ENCODE data around the gene C4orf50.

DNA sequence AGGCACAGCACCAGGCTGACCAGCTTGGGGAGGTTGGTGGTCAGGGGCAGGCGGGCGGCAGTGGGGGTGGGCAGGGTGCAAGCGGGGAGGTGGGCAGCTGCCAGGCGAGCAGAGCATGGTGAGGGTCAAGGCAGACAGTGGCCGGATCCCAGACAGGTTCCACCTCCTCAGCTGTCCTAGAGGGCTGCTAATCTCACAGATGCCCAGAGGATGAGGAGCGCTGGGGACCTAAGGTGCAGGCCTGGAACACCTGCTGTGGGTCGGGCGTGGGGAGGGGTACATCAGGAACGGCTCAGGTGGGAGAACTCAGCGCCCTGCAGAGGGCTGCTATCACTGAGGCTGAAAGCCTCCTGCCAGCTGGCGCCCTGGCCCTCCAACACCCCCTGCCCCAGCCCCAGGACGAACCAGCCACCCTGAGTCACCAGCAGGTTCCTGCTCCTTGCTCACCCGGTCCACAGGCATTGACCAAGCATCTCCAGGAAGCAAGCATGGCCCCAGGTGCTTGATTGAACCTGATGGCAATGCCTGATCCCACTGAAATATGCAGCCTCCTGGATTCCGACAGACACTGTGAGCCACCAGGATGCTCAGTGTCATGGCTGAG, 28.4 kb upstream of the C4orf50 start:
- TF ChIP-seq, protein P1, sequence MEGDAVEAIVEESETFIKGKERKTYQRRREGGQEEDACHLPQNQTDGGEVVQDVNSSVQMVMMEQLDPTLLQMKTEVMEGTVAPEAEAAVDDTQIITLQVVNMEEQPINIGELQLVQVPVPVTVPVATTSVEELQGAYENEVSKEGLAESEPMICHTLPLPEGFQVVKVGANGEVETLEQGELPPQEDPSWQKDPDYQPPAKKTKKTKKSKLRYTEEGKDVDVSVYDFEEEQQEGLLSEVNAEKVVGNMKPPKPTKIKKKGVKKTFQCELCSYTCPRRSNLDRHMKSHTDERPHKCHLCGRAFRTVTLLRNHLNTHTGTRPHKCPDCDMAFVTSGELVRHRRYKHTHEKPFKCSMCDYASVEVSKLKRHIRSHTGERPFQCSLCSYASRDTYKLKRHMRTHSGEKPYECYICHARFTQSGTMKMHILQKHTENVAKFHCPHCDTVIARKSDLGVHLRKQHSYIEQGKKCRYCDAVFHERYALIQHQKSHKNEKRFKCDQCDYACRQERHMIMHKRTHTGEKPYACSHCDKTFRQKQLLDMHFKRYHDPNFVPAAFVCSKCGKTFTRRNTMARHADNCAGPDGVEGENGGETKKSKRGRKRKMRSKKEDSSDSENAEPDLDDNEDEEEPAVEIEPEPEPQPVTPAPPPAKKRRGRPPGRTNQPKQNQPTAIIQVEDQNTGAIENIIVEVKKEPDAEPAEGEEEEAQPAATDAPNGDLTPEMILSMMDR (IDR thresholded peaks at IDR 0.05; ENCODE audit: poor library complexity, severe bottlenecking), result no peak
- TF ChIP-seq, protein P2, sequence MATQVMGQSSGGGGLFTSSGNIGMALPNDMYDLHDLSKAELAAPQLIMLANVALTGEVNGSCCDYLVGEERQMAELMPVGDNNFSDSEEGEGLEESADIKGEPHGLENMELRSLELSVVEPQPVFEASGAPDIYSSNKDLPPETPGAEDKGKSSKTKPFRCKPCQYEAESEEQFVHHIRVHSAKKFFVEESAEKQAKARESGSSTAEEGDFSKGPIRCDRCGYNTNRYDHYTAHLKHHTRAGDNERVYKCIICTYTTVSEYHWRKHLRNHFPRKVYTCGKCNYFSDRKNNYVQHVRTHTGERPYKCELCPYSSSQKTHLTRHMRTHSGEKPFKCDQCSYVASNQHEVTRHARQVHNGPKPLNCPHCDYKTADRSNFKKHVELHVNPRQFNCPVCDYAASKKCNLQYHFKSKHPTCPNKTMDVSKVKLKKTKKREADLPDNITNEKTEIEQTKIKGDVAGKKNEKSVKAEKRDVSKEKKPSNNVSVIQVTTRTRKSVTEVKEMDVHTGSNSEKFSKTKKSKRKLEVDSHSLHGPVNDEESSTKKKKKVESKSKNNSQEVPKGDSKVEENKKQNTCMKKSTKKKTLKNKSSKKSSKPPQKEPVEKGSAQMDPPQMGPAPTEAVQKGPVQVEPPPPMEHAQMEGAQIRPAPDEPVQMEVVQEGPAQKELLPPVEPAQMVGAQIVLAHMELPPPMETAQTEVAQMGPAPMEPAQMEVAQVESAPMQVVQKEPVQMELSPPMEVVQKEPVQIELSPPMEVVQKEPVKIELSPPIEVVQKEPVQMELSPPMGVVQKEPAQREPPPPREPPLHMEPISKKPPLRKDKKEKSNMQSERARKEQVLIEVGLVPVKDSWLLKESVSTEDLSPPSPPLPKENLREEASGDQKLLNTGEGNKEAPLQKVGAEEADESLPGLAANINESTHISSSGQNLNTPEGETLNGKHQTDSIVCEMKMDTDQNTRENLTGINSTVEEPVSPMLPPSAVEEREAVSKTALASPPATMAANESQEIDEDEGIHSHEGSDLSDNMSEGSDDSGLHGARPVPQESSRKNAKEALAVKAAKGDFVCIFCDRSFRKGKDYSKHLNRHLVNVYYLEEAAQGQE (IDR thresholded peaks at IDR 0.05; ENCODE audit: borderline replicate concordance), result no peak
- TF ChIP-seq MXI1 (conservative IDR thresholded peaks at IDR 0.05; ENCODE audit: poor library complexity, severe bottlenecking), result no peak
- no peak for TF ChIP-seq EZH2 (IDR thresholded peaks at IDR 0.05; ENCODE audit: borderline replicate concordance, insufficient read depth, low read length, poor library complexity, severe bottlenecking)
- TF ChIP-seq RAD21 (conservative IDR thresholded peaks at IDR 0.05), result no peak
